SH-SY5Y (cell line): ENCODE data around the gene MAVS.

Experiments
- GATA2 ChIP-seq: IDR thresholded peaks from 2 replicates; pipeline ENCODE4 v1.6.1; 2011; ENCODE audit warnings: mild to moderate bottlenecking, low read depth, low read length
- GATA3 ChIP-seq: IDR thresholded peaks from 2 replicates; pipeline ENCODE4 v1.6.1; 2011; ENCODE audit warnings: low read depth, mild to moderate bottlenecking, low read length, moderate library complexity

The MAVS gene

GRCh38 chr20:3885715-3886114, 39.1 kb downstream of the MAVS start:
- TF ChIP-seq GATA3: no peak

DNA sequence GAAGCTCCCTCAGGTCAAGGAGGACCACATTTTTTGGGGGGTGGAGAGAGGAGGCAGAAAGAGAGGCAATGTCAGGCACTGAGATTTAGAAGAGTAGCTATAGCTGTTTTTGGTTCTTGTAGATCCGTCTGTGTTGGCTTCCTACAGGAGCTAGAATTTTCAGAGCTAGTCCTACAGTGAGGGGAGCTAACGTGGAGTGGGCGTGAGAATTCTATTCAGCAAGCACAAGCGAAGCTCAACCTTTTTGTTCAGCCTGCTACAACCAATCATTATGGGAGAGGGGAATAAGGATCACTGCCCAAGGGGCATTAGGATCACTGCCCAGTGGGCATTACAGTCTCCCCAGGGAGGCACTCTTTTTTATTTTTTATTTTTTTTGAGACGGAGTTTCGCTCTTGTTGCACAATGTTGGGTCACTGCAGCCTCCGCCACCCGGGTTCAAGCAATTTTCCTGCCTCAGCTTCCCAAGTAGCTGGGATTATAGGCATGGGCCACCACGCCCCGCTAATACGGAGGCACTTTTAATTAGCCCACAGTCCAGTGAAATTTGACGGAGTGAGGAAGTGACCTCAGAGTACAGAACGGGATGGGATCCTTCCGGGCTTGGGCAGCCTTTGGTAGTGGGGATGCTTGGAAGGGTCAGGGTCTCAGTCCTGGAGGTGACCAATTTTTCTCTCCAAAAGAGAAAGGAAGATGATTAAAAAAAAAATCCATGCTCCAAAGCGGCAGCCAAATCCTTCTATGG, 41.4 kb downstream of the MAVS start:
- TF ChIP-seq GATA3: no peak
- no peak for TF ChIP-seq GATA2

DNA sequence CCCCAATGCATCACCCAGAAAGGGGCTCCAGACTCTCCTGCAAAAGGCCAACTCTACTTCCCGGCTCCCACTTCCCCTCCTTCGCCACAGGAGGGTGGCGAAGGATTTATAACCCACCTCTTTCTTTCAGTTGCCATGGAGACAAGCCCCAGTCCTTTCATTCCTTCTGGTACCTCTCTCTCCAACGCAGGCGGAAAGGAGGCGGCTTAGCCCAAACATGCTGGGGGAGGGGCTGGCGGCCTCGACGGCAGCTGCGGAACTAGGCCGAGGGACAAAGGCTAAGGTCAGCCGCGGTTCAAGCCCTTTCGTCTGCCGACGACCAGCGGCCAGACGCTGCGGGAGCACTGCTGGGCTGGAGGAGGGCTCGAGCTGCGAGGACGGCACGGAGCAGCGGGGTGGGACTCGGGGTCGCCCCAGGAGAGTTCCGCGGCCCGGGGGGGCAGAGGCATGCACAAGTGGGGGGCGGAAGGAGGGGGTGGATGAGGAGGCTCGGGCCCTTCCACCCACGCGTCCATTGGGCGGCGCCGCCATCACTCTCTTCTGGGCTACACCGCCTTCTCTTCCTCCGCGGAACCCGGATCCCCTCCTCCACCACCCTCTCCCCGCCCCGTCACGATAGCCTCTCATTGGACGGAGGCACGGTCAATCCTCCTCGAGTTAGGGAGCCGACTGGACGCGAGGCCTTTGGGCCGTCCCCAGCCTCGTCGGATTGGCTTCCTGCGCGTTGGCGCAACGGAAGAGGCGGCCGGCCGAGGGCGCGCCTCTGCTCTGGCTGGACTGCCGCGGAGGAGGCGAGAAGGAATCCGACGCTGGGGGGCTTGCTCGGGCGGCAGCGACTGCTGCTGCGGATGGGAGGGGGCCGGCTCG, 42.2 kb downstream of the MAVS start, which contains the start of gene PANK2:
Gene PANK2 (plus strand): TSS at position 766 of the 867 bp plus-strand sequence.
- TF ChIP-seq GATA2 (no peak), GATA3 (no peak)

- TF ChIP-seq GATA3: no peak
- no peak for TF ChIP-seq GATA2
These were observed 43.1 kb downstream of the MAVS start for GRCh38 chr20:3889489-3890397.

DNA sequence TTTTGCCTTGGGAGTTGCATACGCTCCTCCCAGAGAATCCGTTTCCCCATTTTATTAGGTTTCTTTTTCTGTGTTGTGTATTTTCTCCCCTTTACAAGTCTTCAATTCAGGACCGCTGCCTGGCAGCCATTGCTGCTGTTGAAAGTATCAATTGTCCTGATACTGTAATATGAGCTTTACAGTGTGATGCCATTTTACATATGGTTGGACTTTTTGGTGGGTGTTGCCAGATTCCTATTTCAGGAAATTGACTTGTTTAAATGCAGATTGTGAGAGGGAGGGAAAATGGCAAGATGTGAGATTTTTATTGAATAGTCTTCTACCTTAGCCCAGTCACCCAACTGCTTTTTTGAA, 43.7 kb downstream of the MAVS start:
- TF ChIP-seq GATA2: no peak
- no peak for TF ChIP-seq GATA3

GRCh38 chr20:3890999-3891929, 44.6 kb downstream of the MAVS start:
- no peak for TF ChIP-seq GATA3
- TF ChIP-seq GATA2: no peak

- no peak for TF ChIP-seq GATA2
- no peak for TF ChIP-seq GATA3
These were observed 48.2 kb downstream of the MAVS start for GRCh38 chr20:3894796-3895195.

GRCh38 chr20:3896302-3896701, 49.7 kb downstream of the MAVS start:
- TF ChIP-seq GATA2: no peak
- no peak for TF ChIP-seq GATA3

GRCh38 chr20:3896853-3897583, 50.4 kb downstream of the MAVS start:
- TF ChIP-seq GATA3 (no peak), GATA2 (no peak)

DNA sequence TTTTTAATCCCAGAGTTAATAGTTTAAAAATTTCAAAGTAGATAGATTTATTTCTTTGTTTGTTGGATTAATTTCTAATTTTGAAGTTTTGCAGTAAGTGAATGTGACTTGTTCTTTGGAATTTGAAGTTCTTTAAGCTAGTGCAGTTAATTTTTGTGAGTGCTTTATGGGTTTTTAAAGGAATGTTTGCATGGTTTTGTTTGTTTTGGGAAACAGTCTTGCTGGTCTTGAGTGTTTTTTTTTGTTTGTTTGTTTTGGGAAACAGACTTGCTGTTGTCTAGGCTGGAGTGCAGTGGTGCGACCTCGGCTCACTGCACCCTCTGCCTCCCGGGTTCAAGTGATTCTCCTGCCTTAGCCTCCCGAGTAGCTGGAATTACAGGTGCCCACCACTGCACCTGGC, 52.0 kb downstream of the MAVS start:
- no peak for TF ChIP-seq GATA3
- no peak for TF ChIP-seq GATA2

DNA sequence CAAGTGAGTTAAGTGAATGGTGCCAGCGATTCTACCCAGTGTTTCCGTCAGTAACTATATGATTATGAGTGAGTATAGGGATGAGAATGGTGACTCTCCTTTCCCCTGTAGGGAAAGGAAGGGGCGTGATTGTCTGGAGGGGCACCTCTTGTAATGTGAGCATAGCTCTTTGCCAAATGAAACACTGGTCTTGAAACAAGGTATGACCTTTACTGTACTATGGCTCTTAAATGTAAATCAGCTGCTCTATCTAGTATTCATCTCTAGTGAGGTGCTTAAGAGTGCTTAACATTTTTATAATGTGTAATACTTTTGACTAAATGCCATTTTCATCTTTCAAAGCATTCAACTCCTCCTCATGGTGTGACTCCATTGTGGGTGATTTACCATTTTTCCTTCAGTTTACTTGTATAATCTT, 53.6 kb downstream of the MAVS start:
- TF ChIP-seq GATA3 (no peak), GATA2 (no peak)

DNA sequence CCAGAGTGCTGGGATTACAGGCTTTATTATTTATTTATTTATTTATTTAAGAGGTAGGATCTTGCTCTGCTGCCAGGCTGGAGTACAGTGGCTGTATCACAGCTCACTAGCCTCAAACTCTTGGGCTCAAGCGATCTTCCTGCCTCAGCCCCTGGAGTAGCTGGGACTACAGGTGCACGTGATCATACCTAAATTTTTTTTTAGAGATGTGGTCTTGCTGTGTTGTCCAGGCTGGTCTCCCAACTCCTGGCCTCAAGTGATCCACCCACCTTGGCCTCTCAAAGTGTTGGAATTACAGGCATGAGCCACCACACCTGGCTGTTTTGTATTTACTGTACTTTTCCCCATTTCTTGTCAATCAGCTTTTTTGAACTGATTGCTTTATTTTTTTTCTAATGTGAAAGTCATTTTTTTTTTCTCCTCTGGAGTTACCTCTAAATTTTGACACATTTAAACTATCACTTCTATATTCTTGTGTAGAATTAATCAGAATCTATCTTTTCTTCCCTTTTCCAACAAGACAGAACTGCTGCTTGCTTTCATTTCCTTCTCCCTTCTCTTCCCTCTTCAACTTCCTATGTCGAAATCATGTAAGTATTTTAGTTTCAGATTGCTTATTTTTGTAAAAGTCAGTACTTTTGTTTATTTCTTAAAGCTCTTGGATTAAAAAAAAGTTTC, 54.5 kb downstream of the MAVS start:
- TF ChIP-seq GATA3 (no peak), GATA2 (no peak)
